IMR-90 (cell line): ENCODE results near the gene WNT7A. TPM values are rescaled to one million over a fixed set of nuclear protein-coding genes. Genes with fewer than 3 reads are reported as not detected.

Source experiments
- ATAC-seq: fragments of 200-7000 bp; cut with Tn5 transposase; 2 replicates; pipeline ENCODE4 v1.9.1; 2020; ENCODE audit warnings: low read depth, mild to moderate bottlenecking, moderate library complexity
- BruUV-seq: library from RNA; stranded (reverse); fragments of 400-500 nt; replicated peaks from 2 replicates; lab custom pipeline; 2021; lab: Mats Ljungman, UMichigan
- CTCF ChIA-PET: fragments of 300-600 bp; formaldehyde crosslinking; extraction: SDS; loops from one replicate; lab custom pipeline; 2021; ENCODE audit warnings: antibody characterized with exemption; lab: Yijun Ruan, JAX
- POLR2A ChIA-PET: fragments of 300-600 bp; sonication (Branson Sonifier 250); formaldehyde crosslinking; loops from one replicate; lab custom pipeline; 2022; ENCODE audit warnings: antibody characterized with exemption; ENCODE audit not compliant: unreplicated experiment; lab: Charles Lee
- DNase-seq: peaks from one replicate; pipeline ENCODE4 v3.0.0; 2013
- H2AFZ ChIP-seq: replicated peaks from 2 replicates; pipeline ENCODE3; 2013; ENCODE audit warnings: low read length, mild to moderate bottlenecking; ENCODE audit not compliant: poor library complexity
- H2AK5ac ChIP-seq: 2 replicates; pipeline ENCODE4 v1.6.1; 2013; ENCODE audit warnings: low read depth, low read length, inconsistent platforms
- H2AK9ac ChIP-seq: replicated peaks from 2 replicates; pipeline ENCODE3; 2013; ENCODE audit warnings: mild to moderate bottlenecking, low read depth, low read length, moderate library complexity; ENCODE audit not compliant: poor library complexity
- H2BK120ac ChIP-seq: 2 replicates; pipeline ENCODE4 v1.6.1; 2013; ENCODE audit warnings: low read depth, low read length, inconsistent platforms
- H2BK15ac ChIP-seq: 3 replicates; pipeline ENCODE4 v1.6.1; 2013; ENCODE audit warnings: low read depth, low read length, inconsistent platforms
- H2BK20ac ChIP-seq: 2 replicates; pipeline ENCODE4 v1.6.1; 2013; ENCODE audit warnings: low read depth, mild to moderate bottlenecking, inconsistent platforms, low read length, moderate library complexity
- H2BK5ac ChIP-seq: 2 replicates; pipeline ENCODE4 v1.6.1; 2013; ENCODE audit warnings: mild to moderate bottlenecking, low read depth, low read length, inconsistent platforms; ENCODE audit not compliant: poor library complexity, severe bottlenecking
- H3K14ac ChIP-seq: replicated peaks from 2 replicates; pipeline ENCODE4 v1.6.1; 2013; ENCODE audit warnings: low read depth, low read length, inconsistent platforms
- H3K18ac ChIP-seq: 2 replicates; pipeline ENCODE4 v1.6.1; 2013; ENCODE audit warnings: low read depth, low read length, control low read depth
- H3K23ac ChIP-seq: 2 replicates; pipeline ENCODE4 v1.6.1; 2013; ENCODE audit warnings: low read depth, low read length, inconsistent platforms
- H3K27ac ChIP-seq: 2 replicates; pipeline ENCODE4 v1.5.1; 2013; ENCODE audit warnings: mild to moderate bottlenecking, control low read depth, low read length; ENCODE audit not compliant: insufficient read depth
- H3K27me3 ChIP-seq: 2 replicates; pipeline ENCODE4 v1.6.1; 2013; ENCODE audit warnings: low read length; ENCODE audit not compliant: control insufficient read depth, insufficient read depth
- H3K36me3 ChIP-seq: 2 replicates; pipeline ENCODE4 v1.6.1; 2013; ENCODE audit warnings: low read length, mixed read lengths; ENCODE audit not compliant: control insufficient read depth, insufficient read depth
- H3K4ac ChIP-seq: 2 replicates; pipeline ENCODE4 v1.6.1; 2013; ENCODE audit warnings: low read depth, low read length, inconsistent platforms
- H3K4me1 ChIP-seq: 2 replicates; pipeline ENCODE4 v1.6.1; 2013; ENCODE audit warnings: low read length, mixed read lengths; ENCODE audit not compliant: control insufficient read depth, insufficient read depth
- H3K4me2 ChIP-seq: 2 replicates; pipeline ENCODE4 v1.6.1; 2013; ENCODE audit warnings: low read depth, mild to moderate bottlenecking, control low read depth, low read length, moderate library complexity
- H3K4me3 ChIP-seq: 2 replicates; pipeline ENCODE4 v1.5.1; 2013; ENCODE audit warnings: low read depth, mild to moderate bottlenecking, control low read depth, low read length, moderate library complexity; ENCODE audit not compliant: insufficient read depth
- H3K56ac ChIP-seq: 2 replicates; pipeline ENCODE4 v1.6.1; 2013; ENCODE audit warnings: low read length, inconsistent platforms; ENCODE audit not compliant: insufficient read depth; ENCODE audit errors: extremely low read depth
- H3K79me1 ChIP-seq, 2 experiments: 2 replicates each; pipeline ENCODE4 v1.6.1; 2013; ENCODE audit warnings: low read length in 2 of 2, inconsistent platforms in 1 of 2, low read depth in 1 of 2
- H3K9ac ChIP-seq: 2 replicates; pipeline ENCODE4 v1.6.1; 2013; ENCODE audit warnings: low read depth, low read length, control low read depth
- H3K9me1 ChIP-seq: 2 replicates; pipeline ENCODE4 v1.6.1; 2013; ENCODE audit warnings: low read length, inconsistent platforms; ENCODE audit not compliant: insufficient read depth
- H3K9me3 ChIP-seq: 2 replicates; pipeline ENCODE4 v1.6.1; 2013; ENCODE audit warnings: low read length; ENCODE audit not compliant: control insufficient read depth, insufficient read depth
- H4K20me1 ChIP-seq: 2 replicates; pipeline ENCODE4 v1.6.1; 2013; ENCODE audit warnings: low read length, inconsistent platforms; ENCODE audit not compliant: insufficient read depth
- H4K5ac ChIP-seq: 2 replicates; pipeline ENCODE4 v1.6.1; 2013; ENCODE audit warnings: mild to moderate bottlenecking, low read depth, low read length, control low read depth
- H4K8ac ChIP-seq, 2 experiments: 2 replicates each; pipeline ENCODE4 v1.6.1; 2013; ENCODE audit warnings: low read depth in 2 of 2, low read length in 2 of 2, control low read depth in 1 of 2, inconsistent platforms in 1 of 2
- H4K91ac ChIP-seq: 2 replicates; pipeline ENCODE4 v1.6.1; 2013; ENCODE audit warnings: low read depth, low read length, inconsistent platforms; ENCODE audit not compliant: insufficient read depth
- BHLHE40 ChIP-seq: fragments of 150-350 bp; IDR thresholded peaks from 2 replicates; pipeline ENCODE4 v1.6.1; 2016; ENCODE audit warnings: mild to moderate bottlenecking, low read depth, low read length
- CHD1 ChIP-seq: IDR thresholded peaks from 2 replicates; pipeline ENCODE4 v1.6.1; 2012; ENCODE audit warnings: low read depth, low read length, improper control_type of control experiment
- MAFK ChIP-seq: IDR thresholded peaks from 2 replicates; pipeline ENCODE4 v1.6.1; 2012; ENCODE audit warnings: low read depth, low read length, improper control_type of control experiment
- MAZ ChIP-seq: IDR thresholded peaks from 2 replicates; pipeline ENCODE4 v1.6.1; 2012; ENCODE audit warnings: low read depth, mild to moderate bottlenecking, low read length, improper control_type of control experiment, moderate library complexity, borderline replicate concordance
- RAD21 ChIP-seq: IDR thresholded peaks from 2 replicates; pipeline ENCODE4 v1.6.1; 2012; ENCODE audit warnings: low read length, improper control_type of control experiment
- RFX5 ChIP-seq: IDR thresholded peaks from 2 replicates; pipeline ENCODE4 v1.8.0; 2012; ENCODE audit warnings: low read depth, mild to moderate bottlenecking, low read length, moderate library complexity
- SMC3 ChIP-seq: fragments of 150-350 bp; IDR thresholded peaks from 2 replicates; pipeline ENCODE4 v1.6.1; 2016; ENCODE audit warnings: low read depth, mild to moderate bottlenecking, antibody characterized with exemption, low read length, moderate library complexity
- USF2 ChIP-seq: fragments of 150-350 bp; IDR thresholded peaks from 2 replicates; pipeline ENCODE4 v1.6.1; 2017; ENCODE audit warnings: mild to moderate bottlenecking, antibody characterized with exemption, low read length, low read depth
- WGBS, 2 experiments: methylation state at CpG; one replicate each; pipeline versions ENCODE4 v1.1.5 to v1.1.7; 2013; ENCODE audit warnings: missing lambda C conversion rate in 2 of 2; ENCODE audit not compliant: insufficient read length in 1 of 2; ENCODE audit errors: extremely low coverage in 2 of 2; 5-methylcytosine and 5-hydroxymethylcytosine counted together
- dilution Hi-C: fragments of 300-500 bp; cut with HindIII; formaldehyde crosslinking; loops from one replicate; pipeline ENCODE4 v1.14.3; 2018; ENCODE audit warnings: low sequenced_read_pairs; ENCODE audit not compliant: unreplicated experiment
- in situ Hi-C: fragments of 300-500 bp; cut with MboI; formaldehyde crosslinking; loops from 3 replicates; pipeline ENCODE4 v1.14.3; 2019; ENCODE audit warnings: low sequenced_read_pairs, inconsistent platforms, mixed read lengths
- intact Hi-C: fragments of 100-400 bp; cut with micrococcal nuclease; formaldehyde crosslinking; loops from 2 replicates; pipeline ENCODE4 v1.10.0; 2022
- polyA plus RNA-seq, 3 experiments: library from polyadenylated mRNA; depleted of rRNA; stranded (reverse); fragments of >200 nt; gene quantifications; 2 replicates each; pipeline ENCODE4 v1.2.3, GENCODE V29; 2012; ENCODE audit warnings: low replicate concordance in 1 of 3
- total RNA-seq: library from RNA; depleted of rRNA; stranded (reverse); fragments of >200 nt; gene quantifications from 2 replicates; pipeline ENCODE4 v1.2.3, GENCODE V29; 2012

WNT7A gene
- total and polyA plus RNA-seq, 2 of the 4 experiments (the other 2 are of a cell fraction) = not detected

- Histone ChIP-seq H2BK15ac (no peak overlapping the region), H3K9ac (no peak overlapping the region), H3K9me3 (peaks cover 2% of the 10 kb centered on the region; the same call in 1 of the 2 replicates), H4K20me1 (no peaks in the 10 kb centered on the region), H2BK5ac (no peak overlapping the region), H3K14ac (no peak overlapping the region), H3K4me3 (no peak overlapping the region), H4K8ac (no peak overlapping the region), H3K36me3 (no peaks in the 10 kb centered on the region), H3K56ac (no peak overlapping the region), H4K91ac (no peak overlapping the region), H3K23ac (no peak overlapping the region), H3K4ac (no peak overlapping the region), H2BK20ac (no peak overlapping the region), H3K4me2 (no peak overlapping the region), H2AK5ac (no peak overlapping the region), H3K27ac (no peak overlapping the region), H2BK120ac (no peak overlapping the region), H4K5ac (no peak overlapping the region), H3K27me3 (no peaks in the 10 kb centered on the region), H3K4me1 (no peaks in the 10 kb centered on the region), H3K79me1 (no peaks in the 10 kb centered on the region), H2AFZ (no peak overlapping the region), H3K9me1 (no peaks in the 10 kb centered on the region), H3K18ac (no peak overlapping the region), H2AK9ac (no peak overlapping the region)
- POLR2A ChIA-PET = no interaction called here
- 28% methylated on average over 3 of the region's 4 CpGs; no CpG with 5 or more reads in 1 of the 2 experiments for WGBS, 2 experiments
- intact Hi-C loops = no loop called here
- dilution Hi-C loops = no loop called here
- in situ Hi-C loops = no loop called here
- no peak for ATAC-seq
- TF ChIP-seq MAFK = no peak
- TF ChIP-seq USF2 = no peak
- TF ChIP-seq RAD21 = no peak
- no peak for TF ChIP-seq SMC3
- no peak for TF ChIP-seq BHLHE40
- TF ChIP-seq MAZ = no peak
- no peak for TF ChIP-seq RFX5
- TF ChIP-seq CHD1 = no peak
- CTCF ChIA-PET = no interaction called here
- DNase-seq = no peak
- BruUV-seq = no TSS peak
Observed at GRCh38 chr3:13842226-13842625, 37.6 kb downstream of the WNT7A start.
